B cell (primary cell): ENCODE results near the gene DENND1A. TPM values are rescaled to one million over a fixed set of nuclear protein-coding genes. Genes with fewer than 3 reads are reported as not detected.

Source experiments
- ATAC-seq: fragments of 200-7000 bp; cut with Tn5 transposase; one replicate; pipeline ENCODE4 v1.10.0; 2021; ENCODE audit warnings: low read depth, mild to moderate bottlenecking, moderate number of reproducible peaks, moderate library complexity
- CTCF ChIA-PET: fragments of 350-600 bp; sonication (Branson Sonifier 250); formaldehyde crosslinking; loops from one replicate; lab custom pipeline; 2021; ENCODE audit warnings: antibody characterized with exemption, inconsistent platforms; lab: Charles Lee
- POLR2A ChIA-PET: fragments of 350-600 bp; sonication (Branson Sonifier 250); formaldehyde crosslinking; loops from one replicate; lab custom pipeline; 2021; ENCODE audit warnings: antibody characterized with exemption; lab: Charles Lee
- DNase-seq: peaks from one replicate; pipeline ENCODE4 v3.0.0; 2013
- H2AFZ ChIP-seq: 2 replicates; pipeline ENCODE4 v1.6.1; 2012; ENCODE audit warnings: mild to moderate bottlenecking, low read depth, low read length; ENCODE audit not compliant: insufficient read depth, poor library complexity, severe bottlenecking
- H3K27ac ChIP-seq, 2 donors: 1 replicate in 1 of 2; 2 replicates in 1 of 2; pipeline ENCODE4 v1.5.1; 2012 to 2013; ENCODE audit warnings: low read length in 2 of 2, mild to moderate bottlenecking in 2 of 2, moderate library complexity in 1 of 2
- H3K27me3 ChIP-seq, 4 experiments: fragments of 200-600 bp in 1 of 4; sonication (generic) in 1 of 4; replicated peaks in 1 of 4; 1 replicate in 2 of 4; 2 replicates in 2 of 4; pipeline versions ENCODE4 v1.6.1 to v1.7.0; 2013 to 2016; ENCODE audit warnings: low read length in 3 of 4, mild to moderate bottlenecking in 2 of 4, mixed read lengths in 1 of 4, moderate library complexity in 1 of 4; ENCODE audit not compliant: insufficient read depth in 4 of 4, control insufficient read depth in 3 of 4; ENCODE audit errors: control extremely low read depth in 1 of 4
- H3K36me3 ChIP-seq, 2 experiments: replicated peaks in 1 of 2; 1 replicate in 1 of 2; 2 replicates in 1 of 2; pipeline versions ENCODE4 v1.6.1 to v1.7.1; 2013; ENCODE audit warnings: low read length in 1 of 2; ENCODE audit not compliant: insufficient read depth in 2 of 2, control insufficient read depth in 1 of 2; ENCODE audit errors: control extremely low read depth in 1 of 2, extremely low read depth in 1 of 2
- H3K4me1 ChIP-seq, 2 donors: fragments of 200-600 bp in 1 of 2; sonication (generic) in 1 of 2; 1 replicate in 1 of 2; 2 replicates in 1 of 2; pipeline versions ENCODE4 v1.5.1 to v1.6.1; 2013 to 2017; ENCODE audit warnings: low read length in 2 of 2; ENCODE audit not compliant: control insufficient read depth in 2 of 2, insufficient read depth in 2 of 2
- H3K4me2 ChIP-seq: replicated peaks from 2 replicates; pipeline ENCODE3; 2012; ENCODE audit warnings: mild to moderate bottlenecking, low read depth, low read length; ENCODE audit not compliant: poor library complexity, severe bottlenecking
- H3K4me3 ChIP-seq, 5 experiments: fragments of 200-600 bp in 1 of 5; sonication (generic) in 1 of 5; 1 replicate in 3 of 5; 2 replicates in 2 of 5; pipeline versions ENCODE4 v1.5.1 to v1.7.0; 2011 to 2016; ENCODE audit warnings: low read length in 4 of 5, mild to moderate bottlenecking in 4 of 5, low read depth in 2 of 5, control low read depth in 1 of 5, moderate library complexity in 1 of 5; ENCODE audit not compliant: insufficient read depth in 1 of 5; ENCODE audit errors: control extremely low read depth in 1 of 5, extremely low read depth in 1 of 5
- H3K79me2 ChIP-seq: fragments of 200-600 bp; sonication (generic); one replicate; pipeline ENCODE4 v1.6.0; 2016; ENCODE audit warnings: low read length; ENCODE audit not compliant: control insufficient read depth, insufficient read depth
- H3K9ac ChIP-seq: fragments of 200-600 bp; sonication (generic); 2 replicates; pipeline ENCODE4 v1.6.1; 2017; ENCODE audit warnings: mild to moderate bottlenecking, low read length, moderate library complexity
- H3K9me3 ChIP-seq, 3 donors: one replicate each; pipeline versions ENCODE4 v1.6.1 to v1.7.1; 2013; ENCODE audit warnings: low read length in 2 of 3; ENCODE audit not compliant: control insufficient read depth in 2 of 3, insufficient read depth in 1 of 3; ENCODE audit errors: control extremely low read depth in 1 of 3
- H4K20me1 ChIP-seq: 2 replicates; pipeline ENCODE4 v1.6.0; 2012; ENCODE audit warnings: mild to moderate bottlenecking, low read length; ENCODE audit not compliant: insufficient read depth, control insufficient read depth, poor library complexity, severe bottlenecking
- H3K27ac Mint-ChIP-seq: one replicate; pipeline ENCODE4 v1.8.0; 2021; ENCODE audit warnings: mixed read lengths
- H3K27me3 Mint-ChIP-seq: one replicate; pipeline ENCODE4 v1.8.0; 2021; ENCODE audit warnings: mixed read lengths
- H3K4me1 Mint-ChIP-seq: one replicate; pipeline ENCODE4 v1.8.0; 2021; ENCODE audit warnings: mixed read lengths
- H3K4me3 Mint-ChIP-seq: one replicate; pipeline ENCODE4 v1.8.0; 2021; ENCODE audit warnings: mixed read lengths
- H3K9me3 Mint-ChIP-seq: one replicate; pipeline ENCODE4 v1.8.0; 2022; ENCODE audit warnings: mixed read lengths; ENCODE audit not compliant: insufficient read depth
- CTCF ChIP-seq: fragments of 200-600 bp; IDR thresholded peaks from one replicate; pipeline ENCODE4 v1.8.0; 2022; ENCODE audit warnings: antibody characterized with exemption, mild to moderate bottlenecking
- EZH2 ChIP-seq: IDR thresholded peaks from 2 replicates; pipeline ENCODE4 v1.6.1; 2012; ENCODE audit warnings: borderline replicate concordance, low read depth, mild to moderate bottlenecking, moderate library complexity, low read length; ENCODE audit not compliant: insufficient read depth, poor library complexity, severe bottlenecking
- WGBS: methylation state at CpG from one replicate; pipeline ENCODE4 v1.1.5; 2013; ENCODE audit warnings: missing lambda C conversion rate; ENCODE audit not compliant: insufficient coverage; 5-methylcytosine and 5-hydroxymethylcytosine counted together
- intact Hi-C: fragments of 100-400 bp; cut with micrococcal nuclease; formaldehyde crosslinking; loops from one replicate; pipeline ENCODE4 v1.10.0; 2022
- polyA plus RNA-seq: library from polyadenylated mRNA; depleted of rRNA; stranded (reverse); fragments of >200 nt; gene quantifications from 2 replicates; pipeline ENCODE4 v1.2.3, GENCODE V29; 2012
- total RNA-seq, 2 donors: library from RNA; stranded (reverse); fragments of 120-200 nt in 1 of 2; gene quantifications; 1 replicate in 1 of 2; 2 replicates in 1 of 2; pipeline versions ENCODE4 v1.2.3 to v1.2.4, GENCODE V29; 2013 to 2022

The DENND1A gene
- total and polyA plus RNA-seq, 2 donors (not counting 1 experiment from before 2014, with no cell fraction given): 10.8 to 26.0 TPM

- ATAC-seq: no peak
- peaks cover 4% of the 10 kb centered on the region for H3K79me2 ChIP-seq
- Mint-ChIP-seq H3K4me3 (no peak overlapping the region), H3K9me3 (no peaks in the 10 kb centered on the region), H3K27me3 (no peaks in the 10 kb centered on the region), H3K4me1 (peaks cover 12% of the 10 kb centered on the region), H3K27ac (no peak overlapping the region)
- no peaks in the 10 kb centered on the region for H3K27me3 ChIP-seq
- H2AFZ ChIP-seq: no peak overlapping the region
- H3K27ac ChIP-seq: no peak overlapping the region
- intact Hi-C loops: loop anchor here (1.0 kb wide), 1 partner anchor 30 kb away; no protein-coding TSS in a partner anchor
- no peak overlapping the region for H3K4me3 ChIP-seq
- ChIA-PET POLR2A (no interaction called here), CTCF (interaction anchor here (0.7 kb wide), 1 partner anchor 49 kb away, joined by 3 read pairs; no protein-coding TSS in a partner anchor)
- peaks cover 0 to 3% (median 0%) of the 10 kb centered on the region in 3 donors for H3K9me3 ChIP-seq
- no peak overlapping the region for H3K4me2 ChIP-seq
- no peak overlapping the region for H3K9ac ChIP-seq
- no peaks in the 10 kb centered on the region for H3K36me3 ChIP-seq
- no peak for TF ChIP-seq EZH2
- TF ChIP-seq CTCF: no peak
- no peak for DNase-seq
- peaks cover 12 to 15% of the 10 kb centered on the region in 2 donors for H3K4me1 ChIP-seq
- H4K20me1 ChIP-seq: no peaks in the 10 kb centered on the region
- WGBS: no CpG with 5 or more reads among the region's 2 CpGs
Measured at GRCh38 chr9:123861756-123862120, 68.2 kb downstream of the DENND1A start.

GRCh38 chr9:123861086-123861755 lies 68.7 kb downstream of the DENND1A start:
- POLR2A ChIA-PET: no interaction called here
- Mint-ChIP-seq H3K27me3 (no peaks in the 10 kb centered on the region), H3K27ac (no peak overlapping the region), H3K9me3 (no peaks in the 10 kb centered on the region), H3K4me1 (peaks cover 9% of the 10 kb centered on the region), H3K4me3 (no peak overlapping the region)
- 100% methylated on average over 1 of the region's 2 CpGs for WGBS
- H3K27me3 ChIP-seq: no peaks in the 10 kb centered on the region
- DNase-seq (no peak), ATAC-seq (no peak)
- H3K4me3 ChIP-seq: no peak overlapping the region
- H3K9ac ChIP-seq: no peak overlapping the region
- no peaks in the 10 kb centered on the region for H4K20me1 ChIP-seq
- CTCF ChIA-PET: interaction anchor here (0.7 kb wide), 1 partner anchor 50 kb away, joined by 3 read pairs; no protein-coding TSS in a partner anchor
- H3K27ac ChIP-seq: no peak overlapping the region
- peaks cover 7 to 12% of the 10 kb centered on the region in 2 donors for H3K4me1 ChIP-seq
- H3K9me3 ChIP-seq: peaks cover 0 to 3% (median 0%) of the 10 kb centered on the region in 3 donors
- TF ChIP-seq EZH2 (no peak), CTCF (no peak)
- no peak overlapping the region for H3K4me2 ChIP-seq
- H3K36me3 ChIP-seq: no peaks in the 10 kb centered on the region
- H3K79me2 ChIP-seq: peaks cover 7% of the 10 kb centered on the region
- no peak overlapping the region for H2AFZ ChIP-seq
- intact Hi-C loops: loop anchor here (1.0 kb wide), 1 partner anchor 30 kb away; no protein-coding TSS in a partner anchor
